MCF 10A (cell line): Measurements from ENCODE around the gene LOXL4. TPM values are rescaled to one million over a fixed set of nuclear protein-coding genes. Genes with fewer than 3 reads are reported as not detected.

Experiments used
- Bru-seq: library from RNA; stranded (reverse); fragments of 400-500 nt; gene quantifications from one replicate; lab custom pipeline; 2021; lab: Mats Ljungman, UMichigan
- BruChase-seq, 2 experiments: library from RNA; stranded (reverse); fragments of 400-500 nt; gene quantifications; one replicate each; lab custom pipeline; 2021; lab: Mats Ljungman, UMichigan
- BruUV-seq: library from RNA; stranded (reverse); fragments of 400-500 nt; replicated peaks from 2 replicates; lab custom pipeline; 2021; lab: Mats Ljungman, UMichigan
- CTCF ChIA-PET: fragments of 300-600 bp; sonication (Branson Sonifier 250); formaldehyde crosslinking; extraction: SDS; loops from one replicate; lab custom pipeline; 2021; ENCODE audit warnings: antibody characterized with exemption, inconsistent platforms; lab: Yijun Ruan, JAX
- POLR2A ChIA-PET: fragments of 300-600, 350-650 bp; sonication (Branson Sonifier 250); formaldehyde crosslinking; extraction: SDS; loops from one replicate; lab custom pipeline; 2020; ENCODE audit warnings: antibody characterized with exemption, inconsistent platforms; lab: Yijun Ruan, JAX
- DNase-seq: peaks from one replicate; pipeline ENCODE4 v3.0.0-alpha.2; 2018; ENCODE audit not compliant: unreplicated experiment
- H3K27ac Mint-ChIP-seq: one replicate; pipeline ENCODE4 v1.8.0; 2022; ENCODE audit warnings: mild to moderate bottlenecking, low read depth, mixed read lengths; ENCODE audit not compliant: unreplicated experiment
- H3K27me3 Mint-ChIP-seq: one replicate; pipeline ENCODE4 v1.8.0; 2022; ENCODE audit warnings: mixed read lengths; ENCODE audit not compliant: insufficient read depth, unreplicated experiment
- H3K36me3 Mint-ChIP-seq: one replicate; pipeline ENCODE4 v1.8.0; 2022; ENCODE audit warnings: mild to moderate bottlenecking, moderate library complexity, mixed read lengths; ENCODE audit not compliant: insufficient read depth, unreplicated experiment
- H3K4me1 Mint-ChIP-seq: one replicate; pipeline ENCODE4 v1.8.0; 2022; ENCODE audit warnings: mixed read lengths; ENCODE audit not compliant: insufficient read depth, unreplicated experiment
- H3K4me3 Mint-ChIP-seq: one replicate; pipeline ENCODE4 v1.8.0; 2022; ENCODE audit warnings: mild to moderate bottlenecking, moderate library complexity, mixed read lengths; ENCODE audit not compliant: unreplicated experiment
- H3K9me3 Mint-ChIP-seq: one replicate; pipeline ENCODE4 v1.8.0; 2022; ENCODE audit warnings: mixed read lengths; ENCODE audit not compliant: unreplicated experiment
- CTCF ChIP-seq: fragments of 200-600 bp; IDR thresholded peaks from one replicate; pipeline ENCODE4 v1.8.0; 2022; ENCODE audit warnings: antibody characterized with exemption, mild to moderate bottlenecking; ENCODE audit not compliant: unreplicated experiment
- intact Hi-C: fragments of 100-400 bp; cut with micrococcal nuclease; formaldehyde crosslinking; loops from 2 replicates; pipeline ENCODE4 v1.14.1; 2022
- long read RNA-seq: library from polyadenylated mRNA; stranded (forward); transcript quantifications from one replicate; pipeline ENCODE4 v2.0.0, GENCODE V29; 2022
- total RNA-seq: library from RNA; stranded (reverse); gene quantifications from 2 replicates; pipeline ENCODE4 v1.2.3, GENCODE V29; 2022

LOXL4 gene
- total RNA-seq, result not detected in 2 replicates
- not detected for Bru-seq, nascent RNA
- BruChase-seq, experiment 1, labeled RNA remaining after a 6-hour chase, result not detected
- BruChase-seq, experiment 2, labeled RNA remaining after a 2-hour chase, result not detected
- long read RNA-seq, result 0 reads

GRCh38 chr10:98267894-98268693, at the start of gene LOXL4:
Gene LOXL4, minus strand, starts transcription at chr10:98268194. Its CDS starts 5,175 bp downstream, at chr10:98263019.
- Mint-ChIP-seq H3K4me3 (no peak within 1 kb of the TSS), H3K9me3 (no peaks in the 10 kb centered on the region), H3K27ac (peak within 1 kb of the TSS; percentile 39), H3K36me3 (no peaks in the 10 kb centered on the region), H3K4me1 (peaks cover 23% of the 10 kb centered on the region), H3K27me3 (no peaks in the 10 kb centered on the region)
- BruUV-seq, result no TSS peak
- TF ChIP-seq CTCF, result no peak
- CTCF ChIA-PET, result interaction anchor here (1.6 kb wide), 1 partner anchor 41 kb away, joined by 6 read pairs; no protein-coding TSS in a partner anchor
- no peak for DNase-seq
- intact Hi-C loops, result loop anchor here (10.0 kb wide), 1 partner anchor 197 kb away; no protein-coding TSS in a partner anchor
- POLR2A ChIA-PET, result no interaction called here

GRCh38 chr10:98316661-98317060, 48.7 kb upstream of the LOXL4 start:
- peak; percentile 17 for DNase-seq
- Mint-ChIP-seq H3K36me3 (peaks cover 9% of the 10 kb centered on the region), H3K4me3 (no peak overlapping the region), H3K9me3 (no peaks in the 10 kb centered on the region), H3K27ac (no peak overlapping the region), H3K27me3 (no peaks in the 10 kb centered on the region), H3K4me1 (peaks cover 19% of the 10 kb centered on the region)
- intact Hi-C loops, result no loop called here
- POLR2A ChIA-PET, result no interaction called here
- TF ChIP-seq CTCF, result no peak
- CTCF ChIA-PET, result interaction anchor here (0.6 to 1.0 kb wide), 5 partner anchors 12 to 1131 kb away, joined by 3 to 5 read pairs (median 3); no protein-coding TSS in a partner anchor
- no TSS peak for BruUV-seq

GRCh38 chr10:98316170-98316569, 48.2 kb upstream of the LOXL4 start:
- TF ChIP-seq CTCF, result no peak
- CTCF ChIA-PET, result interaction anchor here (0.6 to 1.0 kb wide), 6 partner anchors 12 to 1131 kb away, joined by 3 to 5 read pairs (median 3); no protein-coding TSS in a partner anchor

More at GRCh38 chr10:98316170-98316569, 48.2 kb upstream of the LOXL4 start:
- POLR2A ChIA-PET, result no interaction called here
- Mint-ChIP-seq H3K9me3 (no peaks in the 10 kb centered on the region), H3K4me1 (peaks cover 19% of the 10 kb centered on the region), H3K36me3 (peaks cover 9% of the 10 kb centered on the region), H3K27ac (no peak overlapping the region), H3K4me3 (no peak overlapping the region), H3K27me3 (no peaks in the 10 kb centered on the region)
- no TSS peak for BruUV-seq
- no peak for DNase-seq
- intact Hi-C loops, result no loop called here
